HL-60 (cell line): Measurements from ENCODE around the gene TESK2.

Experiments used
- DNase-seq, 2 experiments: peaks; one replicate each; pipeline ENCODE4 v3.0.0-alpha.2; 2010 to 2020; ENCODE audit warnings: low read depth in 1 of 2, low spot score in 1 of 2
- H3K27ac ChIP-seq: fragments of 250-450 bp; sonication (Bioruptor Pico); replicated peaks from 2 replicates; pipeline ENCODE4 v1.5.1; 2020; ENCODE audit warnings: mild to moderate bottlenecking, moderate library complexity
- H3K27me3 ChIP-seq: fragments of 250-450 bp; sonication (Bioruptor Pico); 2 replicates; pipeline ENCODE4 v1.5.1; 2021; ENCODE audit warnings: mild to moderate bottlenecking, moderate library complexity; ENCODE audit not compliant: insufficient read depth, poor library complexity, severe bottlenecking
- H3K4me3 ChIP-seq: replicated peaks from 2 replicates; pipeline ENCODE4 v1.5.1; 2011; ENCODE audit warnings: mild to moderate bottlenecking, control low read depth, low read length; ENCODE audit not compliant: insufficient read depth
- CTCF ChIP-seq: IDR thresholded peaks from one replicate; pipeline ENCODE4 v1.5.1; 2011; ENCODE audit warnings: low read length, control low read depth, inconsistent platforms; ENCODE audit not compliant: insufficient read depth
- GABPA ChIP-seq: IDR thresholded peaks from 2 replicates; pipeline ENCODE4 v1.6.1; 2012; ENCODE audit warnings: low read depth
- POLR2AphosphoS5 ChIP-seq: IDR thresholded peaks from 2 replicates; pipeline ENCODE4 v1.6.1; 2012; ENCODE audit warnings: low read depth
- REST ChIP-seq: IDR thresholded peaks from 2 replicates; pipeline ENCODE4 v1.6.1; 2012; ENCODE audit warnings: low read depth; ENCODE audit not compliant: insufficient replicate concordance
- SPI1 ChIP-seq: IDR thresholded peaks from 2 replicates; pipeline ENCODE4 v1.6.1; 2012; ENCODE audit warnings: low read depth, mild to moderate bottlenecking, borderline replicate concordance

Gene TESK2

GRCh38 chr1:45412899-45413298, 78.1 kb downstream of the TESK2 start:
- no peak for TF ChIP-seq CTCF
- no peak for TF ChIP-seq POLR2AphosphoS5
- no peak for TF ChIP-seq SPI1
- TF ChIP-seq REST = no peak
- no peak for TF ChIP-seq GABPA
- no peak overlapping the region for H3K27ac ChIP-seq
- H3K27me3 ChIP-seq = no peaks in the 10 kb centered on the region
- H3K4me3 ChIP-seq = no peak overlapping the region
- peak in 1 of 2 experiments; percentile 14 for DNase-seq

GRCh38 chr1:45411510-45411899, 79.5 kb downstream of the TESK2 start:
- no peak for DNase-seq
- H3K27ac ChIP-seq = no peak overlapping the region
- TF ChIP-seq REST (no peak), SPI1 (no peak)
- H3K27me3 ChIP-seq = no peaks in the 10 kb centered on the region
- H3K4me3 ChIP-seq = no peak overlapping the region

GRCh38 chr1:45410850-45411509, 80.0 kb downstream of the TESK2 start:
- H3K27ac ChIP-seq = no peak overlapping the region

More at GRCh38 chr1:45410850-45411509, 80.0 kb downstream of the TESK2 start:
- TF ChIP-seq REST (no peak), POLR2AphosphoS5 (no peak), SPI1 (no peak), GABPA (no peak), CTCF (no peak)
- Histone ChIP-seq H3K27me3 (no peaks in the 10 kb centered on the region), H3K4me3 (no peak overlapping the region)
- DNase-seq = no peak
